Lower leg skin (tissue), 4 donors: ENCODE data around the gene TMEM17. TPM values are rescaled to one million over a fixed set of nuclear protein-coding genes. Genes with fewer than 3 reads are reported as not detected.
A peak's percentile ranks its signal among the peaks of the same experiment; 100 is the strongest.

ENCODE experiments used
- DNase-seq, 2 donors: peaks; one replicate each; pipeline ENCODE4 v3.0.0-alpha.2; 2019; ENCODE audit warnings: low spot score in 2 of 2
- H3K4me3 ChIP-seq: fragments of 200-600 bp; sonication (generic); 2 replicates; pipeline ENCODE4 v1.5.1; 2017; ENCODE audit warnings: mild to moderate bottlenecking, low read depth; ENCODE audit not compliant: poor library complexity, severe bottlenecking
- CTCF ChIP-seq, 3 donors: fragments of 450-650 bp; IDR thresholded peaks; one replicate each; pipeline ENCODE4 v1.5.1; 2016; ENCODE audit warnings: antibody characterized with exemption in 3 of 3, mild to moderate bottlenecking in 3 of 3, moderate library complexity in 2 of 3
- POLR2A ChIP-seq, 2 donors: fragments of 450-650 bp; IDR thresholded peaks; one replicate each; pipeline ENCODE4 v1.6.1; 2016 to 2017; ENCODE audit warnings: antibody characterized with exemption in 2 of 2, mild to moderate bottlenecking in 1 of 2, moderate library complexity in 1 of 2
- WGBS, 2 donors: methylation state at CpG; one replicate each; pipeline ENCODE4 v1.1.5; 2018; 5-methylcytosine and 5-hydroxymethylcytosine counted together
- intact Hi-C: fragments of 100-400 bp; cut with DNase I; formaldehyde crosslinking; loops from one replicate; pipeline ENCODE4 v1.15.0; 2023; ENCODE audit warnings: low total_unique reads
- total RNA-seq, 4 donors: library from RNA; depleted of rRNA; stranded (reverse); fragments of >200 nt; gene quantifications; one replicate each; pipeline ENCODE4 v1.1.0, GENCODE V29; 2016

Gene TMEM17
- total RNA-seq, 4 donors from 2014 or later: 0.80 to 8.6 (median 1.9) TPM

- DNase-seq: no peak
- intact Hi-C loops: no loop called here
- no peak overlapping the region for H3K4me3 ChIP-seq
- 95 to 97% methylated on average over 6 of the region's 6 CpGs for WGBS, 2 donors
- TF ChIP-seq CTCF (IDR thresholded peaks at IDR 0.05) (no peak), POLR2A (IDR thresholded peaks at IDR 0.05) (no peak)
Observed at GRCh38 chr2:62482558-62483352, 23.2 kb downstream of the TMEM17 start.

GRCh38 chr2:62479917-62480316 lies 26.1 kb downstream of the TMEM17 start:
- no peak overlapping the region for H3K4me3 ChIP-seq
- intact Hi-C loops: no loop called here
- 57 to 82% methylated on average over 3 of the region's 3 CpGs for whole genome bisulfite sequencing, 2 donors
- DNase-seq: no peak
- no peak for TF ChIP-seq CTCF (IDR thresholded peaks at IDR 0.05)

- no peak for TF ChIP-seq CTCF (IDR thresholded peaks at IDR 0.05)
- TF ChIP-seq POLR2A (IDR thresholded peaks at IDR 0.05): no peak
- intact Hi-C loops: no loop called here
- WGBS, 2 donors: 10 to 12% methylated on average over 3 of the region's 3 CpGs
Observed at GRCh38 chr2:62478093-62478580, 27.9 kb downstream of the TMEM17 start.

GRCh38 chr2:62477573-62477972 lies 28.4 kb downstream of the TMEM17 start:
- no peak for TF ChIP-seq POLR2A (IDR thresholded peaks at IDR 0.05)
- no peak for TF ChIP-seq CTCF (IDR thresholded peaks at IDR 0.05)
- 81 to 86% methylated on average over 4 of the region's 4 CpGs for WGBS, 2 donors
- H3K4me3 ChIP-seq: no peak overlapping the region
- no peak for DNase-seq
- intact Hi-C loops: no loop called here

More at GRCh38 chr2:62478093-62478580, 27.9 kb downstream of the TMEM17 start:
- DNase-seq: peak in 1 of 2 donors; percentile 60
- H3K4me3 ChIP-seq: no peak overlapping the region

- H3K4me3 ChIP-seq: no peak overlapping the region
- DNase-seq: no peak
- 27 to 33% methylated on average over 16 to 21 of the region's 21 CpGs for WGBS, 2 donors
- intact Hi-C loops: no loop called here
- TF ChIP-seq POLR2A (IDR thresholded peaks at IDR 0.05) (no peak), CTCF (IDR thresholded peaks at IDR 0.05) (no peak)
Observed at GRCh38 chr2:62475172-62476011, 30.6 kb downstream of the TMEM17 start.
